H1 (cell line): ENCODE data around the gene IPO11. TPM values are rescaled to one million over a fixed set of nuclear protein-coding genes. Genes with fewer than 3 reads are reported as not detected.

Experiments used
- CTCF ChIA-PET: fragments of 300-600 bp; sonication (Branson Sonifier 250); formaldehyde crosslinking; loops from one replicate; lab custom pipeline; 2021; ENCODE audit not compliant: partially characterized antibody; lab: Charles Lee
- POLR2A ChIA-PET: fragments of 300-600 bp; sonication (Branson Sonifier 250); formaldehyde crosslinking; loops from one replicate; lab custom pipeline; 2021; ENCODE audit warnings: inconsistent platforms; ENCODE audit not compliant: partially characterized antibody; lab: Charles Lee
- DNase-seq, 2 experiments: peaks; one replicate each; pipeline versions ENCODE4 v3.0.0 to v3.0.0-alpha.2; 2010 to 2022; ENCODE audit warnings: low spot score in 2 of 2, low read depth in 1 of 2, mixed read lengths in 1 of 2
- FAIRE-seq: peaks from 2 replicates; lab custom pipeline; 2011; peaks lifted over from hg19 to GRCh38; lab: Jason Lieb, UNC
- H2AFZ ChIP-seq: 2 replicates; pipeline ENCODE4 v1.8.1; 2012; ENCODE audit warnings: low read length, inconsistent platforms
- H2AK5ac ChIP-seq: 2 replicates; pipeline ENCODE4 v1.6.1; 2013; ENCODE audit warnings: low read depth, low read length
- H2BK120ac ChIP-seq: replicated peaks from 2 replicates; pipeline ENCODE3; 2013; ENCODE audit warnings: low read depth, low read length, inconsistent platforms
- H2BK12ac ChIP-seq: 2 replicates; pipeline ENCODE4 v1.6.1; 2013; ENCODE audit warnings: low read depth, low read length
- H2BK15ac ChIP-seq: 2 replicates; pipeline ENCODE4 v1.6.1; 2013; ENCODE audit warnings: low read length
- H2BK20ac ChIP-seq: 2 replicates; pipeline ENCODE4 v1.6.1; 2013; ENCODE audit warnings: low read length
- H2BK5ac ChIP-seq: 2 replicates; pipeline ENCODE4 v1.6.1; 2013; ENCODE audit warnings: low read depth, low read length
- H3K14ac ChIP-seq: 2 replicates; pipeline ENCODE4 v1.6.1; 2013; ENCODE audit warnings: inconsistent platforms; ENCODE audit not compliant: insufficient read length
- H3K18ac ChIP-seq: 2 replicates; pipeline ENCODE4 v1.6.1; 2013; ENCODE audit warnings: low read length; ENCODE audit errors: extremely low read depth
- H3K23ac ChIP-seq: 2 replicates; pipeline ENCODE4 v1.6.1; 2013; ENCODE audit warnings: inconsistent platforms; ENCODE audit not compliant: insufficient read length
- H3K23me2 ChIP-seq: 2 replicates; pipeline ENCODE4 v1.6.1; 2013; ENCODE audit warnings: low read depth, low read length
- H3K27ac ChIP-seq: 2 replicates; pipeline ENCODE4 v1.6.1; 2011; ENCODE audit warnings: low read depth, low read length, inconsistent platforms
- H3K27me3 ChIP-seq, 4 experiments: replicated peaks in 1 of 4; 1 replicate in 1 of 4; 2 replicates in 3 of 4; pipeline versions ENCODE4 v1.6.1 to v1.8.1; 2011 to 2013; ENCODE audit warnings: low read length in 3 of 4, mild to moderate bottlenecking in 3 of 4, inconsistent platforms in 2 of 4, mixed read lengths in 2 of 4, moderate library complexity in 1 of 4; ENCODE audit not compliant: control insufficient read depth in 3 of 4, insufficient read depth in 3 of 4; ENCODE audit errors: extremely low read depth in 1 of 4
- H3K36me3 ChIP-seq, 4 experiments: 2 replicates each; pipeline versions ENCODE4 v1.6.1 to v1.8.1; 2011 to 2013; ENCODE audit warnings: mild to moderate bottlenecking in 4 of 4, low read length in 3 of 4, moderate library complexity in 2 of 4, control low read depth in 1 of 4, inconsistent platforms in 1 of 4; ENCODE audit not compliant: insufficient read depth in 4 of 4, control insufficient read depth in 2 of 4
- H3K4ac ChIP-seq: replicated peaks from 2 replicates; pipeline ENCODE3; 2013; ENCODE audit warnings: low read length, low read depth, mixed read lengths, inconsistent platforms; ENCODE audit not compliant: insufficient read length
- H3K4me1 ChIP-seq, 4 experiments: replicated peaks in 1 of 4; 1 replicate in 1 of 4; 2 replicates in 3 of 4; pipeline versions ENCODE4 v1.6.1 to v1.8.1; 2011 to 2013; ENCODE audit warnings: low read length in 3 of 4, inconsistent platforms in 2 of 4, mixed read lengths in 1 of 4; ENCODE audit not compliant: insufficient read depth in 4 of 4, control insufficient read depth in 3 of 4
- H3K4me2 ChIP-seq, 2 experiments: 2 replicates each; pipeline versions ENCODE4 v1.6.1 to v1.8.1; 2011 to 2013; ENCODE audit warnings: low read depth in 2 of 2, low read length in 2 of 2, control low read depth in 1 of 2, inconsistent platforms in 1 of 2, mild to moderate bottlenecking in 1 of 2; ENCODE audit not compliant: insufficient read depth in 1 of 2
- H3K4me3 ChIP-seq, 4 experiments: fragments of 200-600, 300-600 bp in 1 of 4; sonication (generic), shearing (Covaris generic), sonication (Bioruptor Twin) in 1 of 4; 2 replicates each; pipeline versions ENCODE4 v1.5.1 to v1.8.1; 2011 to 2016; ENCODE audit warnings: low read length in 4 of 4, low read depth in 3 of 4, control low read depth in 2 of 4, inconsistent platforms in 2 of 4, mild to moderate bottlenecking in 2 of 4, mixed read lengths in 1 of 4, moderate library complexity in 1 of 4; ENCODE audit not compliant: insufficient read depth in 2 of 4; ENCODE audit errors: extremely low read depth in 1 of 4
- H3K56ac ChIP-seq: replicated peaks from 2 replicates; pipeline ENCODE3; 2013; ENCODE audit warnings: low read depth, mild to moderate bottlenecking, mixed read lengths, low read length, inconsistent platforms; ENCODE audit not compliant: insufficient read length
- H3K79me1 ChIP-seq: 2 replicates; pipeline ENCODE4 v1.6.1; 2013; ENCODE audit warnings: low read depth, low read length, control low read depth
- H3K79me2 ChIP-seq, 2 experiments: 2 replicates each; pipeline versions ENCODE4 v1.6.1 to v1.8.1; 2012 to 2013; ENCODE audit warnings: low read length in 2 of 2, mild to moderate bottlenecking in 2 of 2, inconsistent platforms in 1 of 2; ENCODE audit not compliant: insufficient read depth in 2 of 2, control insufficient read depth in 1 of 2
- H3K9ac ChIP-seq, 4 experiments: replicated peaks in 1 of 4; 1 replicate in 1 of 4; 2 replicates in 3 of 4; pipeline versions ENCODE4 v1.6.1 to v1.8.1; 2011 to 2013; ENCODE audit warnings: low read depth in 3 of 4, low read length in 3 of 4, control low read depth in 2 of 4, mild to moderate bottlenecking in 2 of 4, moderate library complexity in 2 of 4, inconsistent platforms in 1 of 4; ENCODE audit errors: extremely low read depth in 1 of 4
- H3K9me3 ChIP-seq, 2 experiments: 2 replicates each; pipeline versions ENCODE4 v1.6.1 to v1.8.1; 2012 to 2013; ENCODE audit warnings: mild to moderate bottlenecking in 2 of 2, moderate library complexity in 2 of 2, control low read depth in 1 of 2, inconsistent platforms in 1 of 2, low read depth in 1 of 2, low read length in 1 of 2, mixed read lengths in 1 of 2; ENCODE audit not compliant: insufficient read depth in 2 of 2
- H4K20me1 ChIP-seq, 2 experiments: replicated peaks in 1 of 2; 2 replicates each; pipeline versions ENCODE3 to v1.8.1; 2011 to 2013; ENCODE audit warnings: inconsistent platforms in 2 of 2, low read length in 2 of 2, mild to moderate bottlenecking in 1 of 2; ENCODE audit not compliant: insufficient read depth in 2 of 2, control insufficient read depth in 1 of 2
- H4K5ac ChIP-seq: 2 replicates; pipeline ENCODE4 v1.6.1; 2013; ENCODE audit warnings: low read length, low read depth, mixed read lengths, inconsistent platforms; ENCODE audit not compliant: insufficient read length
- H4K8ac ChIP-seq: 2 replicates; pipeline ENCODE4 v1.8.0; 2013; ENCODE audit warnings: mild to moderate bottlenecking, moderate library complexity, low read length, inconsistent platforms; ENCODE audit not compliant: insufficient read depth; ENCODE audit errors: extremely low read depth
- H4K91ac ChIP-seq: replicated peaks from 2 replicates; pipeline ENCODE3; 2013; ENCODE audit warnings: low read length, mixed read lengths, inconsistent platforms; ENCODE audit not compliant: insufficient read length
- POLR2AphosphoS5 ChIP-seq: IDR thresholded peaks from 2 replicates; pipeline ENCODE4 v1.6.1; 2011; ENCODE audit warnings: low read depth, low read length
- SRF ChIP-seq: IDR thresholded peaks from 2 replicates; pipeline ENCODE4 v1.6.1; 2011; ENCODE audit warnings: mild to moderate bottlenecking, low read depth, low read length, moderate library complexity
- WGBS, 2 experiments: shearing (Covaris generic) in 1 of 2; methylation state at CpG; one replicate each; pipeline versions ENCODE4 v1.1.6 to v1.1.7; 2013 to 2015; ENCODE audit warnings: low lambda C conversion rate in 2 of 2, mixed read lengths in 2 of 2, inconsistent platforms in 1 of 2, low coverage in 1 of 2, missing lambda C conversion rate in 1 of 2; ENCODE audit not compliant: insufficient replicate concordance in 2 of 2, insufficient coverage in 1 of 2, insufficient read length in 1 of 2; ENCODE audit errors: extremely low coverage in 1 of 2, missing lambda C conversion rate in 1 of 2; 5-methylcytosine and 5-hydroxymethylcytosine counted together
- polyA plus RNA-seq, 7 experiments: library from polyadenylated mRNA; depleted of rRNA in 3 of 7; stranded (reverse) in 5 of 7; unstranded in 2 of 7; fragments of >200 nt in 5 of 7; fragments of 200-250 nt in 2 of 7; gene quantifications; 1 replicate in 5 of 7; 2 replicates in 1 of 7; 4 replicates in 1 of 7; pipeline versions ENCODE4 v1.2.1 to v1.2.3, GENCODE V29; 2011 to 2013; ENCODE audit warnings: missing spikeins in 2 of 7, mixed read lengths in 2 of 7
- total RNA-seq: library from RNA; stranded (reverse); fragmentation: NEBNext Ultra II Directional; extraction: Animal tissue kit (Norgen Biotek cat#: 25700); gene quantifications from 2 replicates; pipeline ENCODE4 v1.2.1, GENCODE V29; 2021

IPO11 gene
- total and polyA plus RNA-seq, 2 of the 8 experiments (the other 6 are each of a cell fraction or from before 2014, with no cell fraction given) = 23.6 to 64.4 TPM

- Histone ChIP-seq H4K8ac (no peak overlapping the region), H3K23me2 (peaks cover 5% of the 10 kb centered on the region; the same call in 1 of the 2 replicates), H3K4me3 (no peak overlapping the region), H4K5ac (no peak overlapping the region), H3K79me1 (no peaks in the 10 kb centered on the region), H3K9me3 (no peaks in the 10 kb centered on the region), H3K79me2 (0 out of 4 replicates have a peak, but pooled peaks cover 0 to 8% of the 10 kb centered on the region in 2 experiments), H3K4me2 (no peak overlapping the region), H3K9ac (no peak overlapping the region), H3K23ac (no peak overlapping the region), H2AFZ (no peak overlapping the region), H3K14ac (no peak overlapping the region), H3K27ac (no peak overlapping the region), H2BK12ac (no peak overlapping the region), H2AK5ac (no peak overlapping the region), H4K91ac (no peak overlapping the region), H2BK20ac (no peak overlapping the region), H2BK120ac (no peak overlapping the region), H2BK5ac (no peak overlapping the region), H3K18ac (no peak overlapping the region), H4K20me1 (peaks cover 0 to 5% of the 10 kb centered on the region in 2 experiments), H3K4ac (no peak overlapping the region), H3K36me3 (peaks cover 0 to 18% (median 4%) of the 10 kb centered on the region in 4 experiments; a peak in 6 of 8 replicates), H3K56ac (no peak overlapping the region), H3K27me3 (no peaks in the 10 kb centered on the region), H2BK15ac (no peak overlapping the region), H3K4me1 (no peaks in the 10 kb centered on the region)
- TF ChIP-seq POLR2AphosphoS5 (no peak), SRF (no peak)
- FAIRE-seq (no peak), DNase-seq (no peak)
- CTCF ChIA-PET = interaction anchor here (2.2 to 4.0 kb wide), 2 partner anchors 10 to 329 kb away, joined by 8 to 18 read pairs; no protein-coding TSS in a partner anchor
- POLR2A ChIA-PET = no interaction called here
- 92% methylated on average over 2 of the region's 2 CpGs; no CpG with 5 or more reads in 1 of the 2 experiments for WGBS, 2 experiments
Observed at GRCh38 chr5:62450259-62450658, 37.7 kb downstream of the IPO11 start.
